Breast epithelium (tissue), 4 donors: Measurements from ENCODE around the gene LRRK1. TPM values are rescaled to one million over a fixed set of nuclear protein-coding genes. Genes with fewer than 3 reads are reported as not detected.

ENCODE experiments used
- DNase-seq, 2 donors: peaks; one replicate each; pipeline ENCODE4 v3.0.0-alpha.2; 2019; ENCODE audit warnings: low spot score in 2 of 2
- H3K27ac ChIP-seq, 2 donors: fragments of 200-600 bp; sonication (generic) in 1 of 2; one replicate each; pipeline ENCODE4 v1.5.1; 2016 to 2019; ENCODE audit warnings: mild to moderate bottlenecking in 1 of 2
- H3K27me3 ChIP-seq, 2 donors: fragments of 200-600 bp; sonication (generic) in 1 of 2; one replicate each; pipeline versions ENCODE4 v1.5.1 to v1.6.0; 2017 to 2019; ENCODE audit warnings: control low read depth in 1 of 2, mild to moderate bottlenecking in 1 of 2
- H3K36me3 ChIP-seq: fragments of 200-600 bp; one replicate; pipeline ENCODE4 v1.5.1; 2019
- H3K4me1 ChIP-seq, 2 donors: fragments of 200-600 bp; sonication (generic); one replicate each; pipeline ENCODE4 v1.5.1; 2016 to 2019; ENCODE audit warnings: control low read depth in 1 of 2
- H3K4me3 ChIP-seq, 3 donors: fragments of 200-600 bp; sonication (generic); 1 replicate in 2 of 3; 2 replicates in 1 of 3; pipeline ENCODE4 v1.5.1; 2016 to 2019; ENCODE audit warnings: mild to moderate bottlenecking in 3 of 3, moderate library complexity in 2 of 3
- H3K9me3 ChIP-seq, 2 donors: fragments of 200-600 bp; sonication (generic) in 1 of 2; one replicate each; pipeline ENCODE4 v1.5.1; 2016 to 2019; ENCODE audit warnings: control low read depth in 1 of 2
- CTCF ChIP-seq, 3 donors: fragments of 450-650 bp; IDR thresholded peaks; one replicate each; pipeline ENCODE4 v1.5.1; 2016 to 2017; ENCODE audit warnings: antibody characterized with exemption in 3 of 3, mild to moderate bottlenecking in 3 of 3, moderate library complexity in 3 of 3
- POLR2A ChIP-seq: fragments of 450-650 bp; IDR thresholded peaks from one replicate; pipeline ENCODE4 v1.6.1; 2016; ENCODE audit warnings: antibody characterized with exemption, mild to moderate bottlenecking, moderate library complexity
- POLR2AphosphoS5 ChIP-seq, 3 donors: sonication (generic); formaldehyde crosslinking; IDR thresholded peaks; one replicate each; pipeline ENCODE4 v1.6.1; 2017; ENCODE audit warnings: antibody characterized with exemption in 3 of 3
- intact Hi-C: fragments of 100-400 bp; cut with DNase I; formaldehyde crosslinking; loops from one replicate; pipeline ENCODE4 v1.15.1; 2023; ENCODE audit warnings: low total_unique reads
- total RNA-seq, 3 donors: library from RNA; depleted of rRNA; stranded (reverse); fragments of >200 nt; gene quantifications; one replicate each; pipeline ENCODE4 v1.1.0, GENCODE V29; 2016

Gene LRRK1
- total RNA-seq, 3 donors from 2014 or later, result 10.1 to 18.7 (median 14.4) TPM

GRCh38 chr15:100997442-100997841 is 78.3 kb downstream of the LRRK1 start:
- no peak for DNase-seq
- H3K9me3 ChIP-seq, result no peaks in the 10 kb centered on the region
- H3K27ac ChIP-seq, result no peak overlapping the region
- no peaks in the 10 kb centered on the region for H3K4me1 ChIP-seq
- H3K36me3 ChIP-seq, result no peaks in the 10 kb centered on the region
- intact Hi-C loops, result no loop called here
- no peak overlapping the region for H3K4me3 ChIP-seq
- TF ChIP-seq POLR2AphosphoS5 (IDR thresholded peaks at IDR 0.05) (no peak), CTCF (IDR thresholded peaks at IDR 0.05) (no peak), POLR2A (no peak)
- no peaks in the 10 kb centered on the region for H3K27me3 ChIP-seq

GRCh38 chr15:100998630-100999029 is 79.5 kb downstream of the LRRK1 start:
- no peak for DNase-seq
- TF ChIP-seq POLR2AphosphoS5 (IDR thresholded peaks at IDR 0.05) (no peak), POLR2A (no peak), CTCF (IDR thresholded peaks at IDR 0.05) (no peak)

GRCh38 chr15:100999369-100999768 is 80.2 kb downstream of the LRRK1 start:
- Histone ChIP-seq H3K4me1 (no peaks in the 10 kb centered on the region), H3K27ac (no peak overlapping the region), H3K9me3 (no peaks in the 10 kb centered on the region), H3K4me3 (no peak overlapping the region), H3K36me3 (no peaks in the 10 kb centered on the region), H3K27me3 (no peaks in the 10 kb centered on the region)
- no peak for TF ChIP-seq POLR2AphosphoS5 (IDR thresholded peaks at IDR 0.05)
- no peak for TF ChIP-seq POLR2A
- TF ChIP-seq CTCF (IDR thresholded peaks at IDR 0.05), result no peak
- no peak for DNase-seq
- intact Hi-C loops, result no loop called here

More at GRCh38 chr15:100998630-100999029, 79.5 kb downstream of the LRRK1 start:
- Histone ChIP-seq H3K27me3 (no peaks in the 10 kb centered on the region), H3K9me3 (no peaks in the 10 kb centered on the region), H3K36me3 (no peaks in the 10 kb centered on the region), H3K4me1 (no peaks in the 10 kb centered on the region), H3K27ac (no peak overlapping the region), H3K4me3 (no peak overlapping the region)
- intact Hi-C loops, result no loop called here

- intact Hi-C loops, result loop anchor here (10.0 kb wide), 1 partner anchor 365 kb away; no protein-coding TSS in a partner anchor
- H3K27ac ChIP-seq, result no peak overlapping the region
Measured at GRCh38 chr15:101000271-101000681, 81.1 kb downstream of the LRRK1 start.

GRCh38 chr15:101001056-101001455 is 81.9 kb downstream of the LRRK1 start:
- Histone ChIP-seq H3K27ac (no peak overlapping the region), H3K36me3 (no peaks in the 10 kb centered on the region), H3K4me1 (no peaks in the 10 kb centered on the region), H3K4me3 (no peak overlapping the region), H3K9me3 (peaks cover 0 to 7% of the 10 kb centered on the region in 2 donors), H3K27me3 (no peaks in the 10 kb centered on the region)
- no peak for DNase-seq
- no peak for TF ChIP-seq POLR2AphosphoS5 (IDR thresholded peaks at IDR 0.05)
- TF ChIP-seq POLR2A, result no peak
- no peak for TF ChIP-seq CTCF (IDR thresholded peaks at IDR 0.05)
- intact Hi-C loops, result loop anchor here (10.0 kb wide), 1 partner anchor 366 kb away; no protein-coding TSS in a partner anchor

More at GRCh38 chr15:101000271-101000681, 81.1 kb downstream of the LRRK1 start:
- Histone ChIP-seq H3K4me3 (no peak overlapping the region), H3K4me1 (no peaks in the 10 kb centered on the region), H3K36me3 (no peaks in the 10 kb centered on the region), H3K27me3 (no peaks in the 10 kb centered on the region), H3K9me3 (peaks cover 0 to 4% of the 10 kb centered on the region in 2 donors)
- TF ChIP-seq CTCF (IDR thresholded peaks at IDR 0.05) (no peak), POLR2AphosphoS5 (IDR thresholded peaks at IDR 0.05) (no peak), POLR2A (no peak)
- DNase-seq, result no peak
